ENCODE results near the gene NDUFS3.

The NDUFS3 gene

GRCh38 chr11:47620836-47621378, 42.0 kb downstream of the NDUFS3 start (continued):
- TF ChIP-seq ZSCAN4 (tag by site-specific recombination; IDR thresholded peaks at IDR 0.05) (no peak), ZNF18 (tag by site-specific recombination; IDR thresholded peaks at IDR 0.05) (no peak), MYNN (tag by site-specific recombination; IDR thresholded peaks at IDR 0.05; ENCODE audit: borderline replicate concordance) (no peak), ZBTB21 (tag by site-specific recombination; IDR thresholded peaks at IDR 0.05) (no peak), ZIC2 (tag by site-specific recombination; IDR thresholded peaks at IDR 0.05) (no peak), ZNF555 (tag by site-specific recombination; conservative IDR thresholded peaks at IDR 0.05) (no peak), ZNF184 (tag by site-specific recombination; IDR thresholded peaks at IDR 0.05) (no peak), ZNF518A (tag by site-specific recombination; conservative IDR thresholded peaks at IDR 0.05; ENCODE audit: low read depth) (no peak), TCF7L2 (IDR thresholded peaks at IDR 0.05; ENCODE audit: borderline replicate concordance, low read depth, low read length) (no peak), ZNF37A (tag by site-specific recombination; IDR thresholded peaks at IDR 0.05) (no peak), ZNF366 (tag by site-specific recombination; conservative IDR thresholded peaks at IDR 0.05) (no peak)

GRCh38 chr11:47626234-47626633, 47.4 kb downstream of the NDUFS3 start:
- POLR2A ChIA-PET, result no interaction called here
- CTCF ChIA-PET, result interaction anchor here (1.0 to 1.3 kb wide), 2 partner anchors 9 to 23 kb away, joined by 3 to 6 read pairs; no protein-coding TSS in a partner anchor
- Histone ChIP-seq H3K27ac (ENCODE audit: extremely low read depth, low read depth, low read length) (no peak overlapping the region), H3K9me3 (ENCODE audit: control insufficient read depth, insufficient read depth, low read depth, low read length) (no peaks in the 10 kb centered on the region), H3K4me1 (ENCODE audit: control insufficient read depth, insufficient read depth, low read length) (no peaks in the 10 kb centered on the region), H3K4me3 (ENCODE audit: low read depth, low read length) (no peak overlapping the region), H3K36me3 (ENCODE audit: control insufficient read depth in 2 of 2, insufficient read depth in 1 of 2, low read length in 2 of 2) (peaks cover 41 to 87% of the 10 kb centered on the region in 2 experiments)
- TF ChIP-seq ZNF19 (tag by site-specific recombination; IDR thresholded peaks at IDR 0.05; ENCODE audit: low read depth) (no peak), KLF8 (tag by site-specific recombination; IDR thresholded peaks at IDR 0.05) (no peak)

GRCh38 chr11:47628026-47628425, 49.2 kb downstream of the NDUFS3 start:
- ChIA-PET CTCF (no interaction called here), POLR2A (interaction anchor here (1.0 kb wide), 1 partner anchor 87 kb away, joined by 3 read pairs; the partner anchor contains the start of gene AGBL2)
- Histone ChIP-seq H3K4me3 (ENCODE audit: low read depth, low read length) (no peak overlapping the region), H3K36me3 (ENCODE audit: control insufficient read depth in 2 of 2, insufficient read depth in 1 of 2, low read length in 2 of 2) (peaks cover 32 to 82% of the 10 kb centered on the region in 2 experiments; a peak in 2 of 3 replicates), H3K4me1 (ENCODE audit: control insufficient read depth, insufficient read depth, low read length) (no peaks in the 10 kb centered on the region), H3K9me3 (ENCODE audit: control insufficient read depth, insufficient read depth, low read depth, low read length) (no peaks in the 10 kb centered on the region), H3K27ac (ENCODE audit: extremely low read depth, low read depth, low read length) (no peak overlapping the region)
- TF ChIP-seq ZIC2 (tag by site-specific recombination; IDR thresholded peaks at IDR 0.05) (no peak), ZNF791 (tag by site-specific recombination; IDR thresholded peaks at IDR 0.05) (no peak), ZNF449 (tag by site-specific recombination; IDR thresholded peaks at IDR 0.05) (no peak), ZNF843 (tag by site-specific recombination; IDR thresholded peaks at IDR 0.05) (no peak)

Data from HEK293 (cell line).